SKM-1 treated with dmso at 0.1 percent for 144 hours (cell line): ENCODE results near the gene ARHGEF1.

ENCODE experiments used
- DNase-seq: peaks from one replicate; lab custom pipeline; 2025; ENCODE audit not compliant: unreplicated experiment; lab: John Stamatoyannopoulos, UW

Gene ARHGEF1

GRCh38 chr19:41917676-41918075 is 34.7 kb downstream of the ARHGEF1 start:
- no peak for DNase-seq

DNA sequence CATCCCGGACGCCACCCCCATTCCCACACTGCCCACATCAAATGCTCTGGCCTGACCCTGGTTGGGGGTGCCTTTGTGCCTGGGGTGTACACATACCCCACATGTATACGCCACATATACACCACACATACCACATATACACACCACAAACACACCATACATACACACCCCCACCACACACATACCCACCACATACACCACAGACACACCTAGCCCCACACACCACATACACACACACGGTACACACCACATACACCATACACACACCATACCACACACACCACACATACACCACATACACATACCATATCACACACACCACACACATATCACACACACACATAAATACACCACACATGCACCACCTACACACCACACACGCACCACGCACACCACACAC is 35.1 kb downstream of the ARHGEF1 start:
- no peak for DNase-seq

DNA sequence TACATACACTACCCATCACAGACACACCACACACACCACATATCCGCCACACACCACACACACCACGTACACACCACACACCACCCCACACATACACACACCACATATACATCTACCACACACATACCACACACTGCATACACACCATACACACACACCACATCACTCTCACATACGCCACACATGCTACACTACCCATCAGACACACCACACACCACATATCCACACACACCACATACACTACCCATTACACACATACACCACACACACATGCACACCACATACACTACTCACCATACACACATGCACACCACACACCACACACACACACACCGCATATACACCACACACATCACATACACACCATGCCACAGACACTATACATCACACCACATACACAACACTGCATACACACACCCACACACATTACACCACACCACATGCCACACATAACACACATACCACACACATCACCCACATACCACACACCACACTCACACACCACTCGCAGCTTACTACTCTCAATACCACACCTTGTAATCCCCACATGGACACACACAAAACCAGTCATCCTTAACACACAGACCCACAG is 35.8 kb downstream of the ARHGEF1 start:
- DNase-seq = no peak

DNA sequence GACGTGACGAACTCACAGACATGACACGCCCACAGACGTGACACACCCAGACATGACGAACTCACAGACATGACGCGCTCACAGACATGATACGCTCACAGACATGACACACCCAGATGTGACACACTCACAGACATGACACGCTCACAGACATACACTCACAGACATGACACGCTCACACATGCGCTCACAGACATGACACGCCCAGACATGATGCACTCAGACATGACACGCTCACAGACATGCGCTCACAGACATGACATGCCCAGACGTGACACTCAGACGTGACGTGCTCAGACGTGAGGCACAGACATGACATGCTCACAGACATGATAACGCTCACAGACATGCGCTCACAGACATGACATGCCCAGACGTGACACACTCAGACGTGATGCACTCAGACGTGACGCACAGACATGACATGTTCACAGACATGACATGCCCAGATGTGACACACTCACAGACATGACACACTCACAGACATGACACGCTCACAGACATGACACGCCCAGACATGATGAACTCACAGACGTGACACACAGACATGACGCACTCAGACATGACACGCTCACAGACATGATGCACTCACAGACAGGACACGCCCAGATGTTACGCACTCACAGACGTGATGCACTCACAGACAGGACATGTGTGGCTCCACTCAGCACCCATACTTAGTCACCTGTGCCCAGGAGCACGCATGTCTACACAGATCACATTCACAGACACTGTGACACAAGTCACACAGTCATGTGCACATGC is 37.1 kb downstream of the ARHGEF1 start:
- no peak for DNase-seq

- no peak for DNase-seq
Observed at GRCh38 chr19:41920882-41921576, 38.0 kb downstream of the ARHGEF1 start.

GRCh38 chr19:41921577-41922576 is 38.9 kb downstream of the ARHGEF1 start:
- no peak for DNase-seq

- no peak for DNase-seq
Observed at GRCh38 chr19:41922585-41922984, 39.6 kb downstream of the ARHGEF1 start.

- DNase-seq = no peak
Observed at GRCh38 chr19:41923045-41923788, 40.2 kb downstream of the ARHGEF1 start.

GRCh38 chr19:41924151-41925145 is 41.5 kb downstream of the ARHGEF1 start:
- no peak for DNase-seq

DNA sequence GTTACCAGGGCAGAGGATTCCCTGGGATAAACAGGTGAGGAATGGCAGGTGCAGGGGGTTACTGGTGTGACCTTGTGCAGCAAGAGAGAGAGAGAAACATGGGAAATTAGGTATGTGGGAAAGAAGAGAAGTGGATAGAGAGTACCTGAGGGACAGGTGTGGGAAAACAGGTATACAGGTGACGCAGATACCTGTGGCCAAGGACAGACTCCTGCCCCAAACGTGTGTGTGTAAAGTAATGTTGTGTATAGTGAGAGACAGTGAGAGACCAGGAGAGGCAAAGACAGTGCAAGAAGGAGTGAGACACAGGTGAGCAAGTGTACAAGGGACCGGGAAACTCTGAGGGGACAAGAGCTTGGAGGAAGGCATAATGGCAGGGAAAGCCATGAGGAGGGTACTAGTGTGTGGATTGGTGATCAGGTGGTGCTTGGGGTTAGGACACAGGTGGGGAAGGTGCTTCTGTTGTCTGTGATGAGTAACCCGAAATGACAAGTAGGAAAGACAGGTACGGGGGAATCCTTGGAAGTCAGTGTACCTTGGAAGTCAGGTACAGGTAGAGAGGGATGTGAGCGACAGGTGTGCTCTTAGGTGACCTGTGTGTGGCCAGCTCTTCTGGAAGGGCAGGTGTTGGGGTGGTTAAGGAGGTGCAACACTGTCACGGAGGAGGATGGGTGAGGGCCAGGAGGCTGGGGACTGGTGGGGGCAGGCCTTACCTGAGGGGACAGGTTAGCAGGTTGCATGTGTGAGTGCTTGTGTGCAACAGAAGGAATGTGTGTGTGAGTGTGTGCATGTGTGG is 42.4 kb downstream of the ARHGEF1 start:
- DNase-seq = no peak

DNA sequence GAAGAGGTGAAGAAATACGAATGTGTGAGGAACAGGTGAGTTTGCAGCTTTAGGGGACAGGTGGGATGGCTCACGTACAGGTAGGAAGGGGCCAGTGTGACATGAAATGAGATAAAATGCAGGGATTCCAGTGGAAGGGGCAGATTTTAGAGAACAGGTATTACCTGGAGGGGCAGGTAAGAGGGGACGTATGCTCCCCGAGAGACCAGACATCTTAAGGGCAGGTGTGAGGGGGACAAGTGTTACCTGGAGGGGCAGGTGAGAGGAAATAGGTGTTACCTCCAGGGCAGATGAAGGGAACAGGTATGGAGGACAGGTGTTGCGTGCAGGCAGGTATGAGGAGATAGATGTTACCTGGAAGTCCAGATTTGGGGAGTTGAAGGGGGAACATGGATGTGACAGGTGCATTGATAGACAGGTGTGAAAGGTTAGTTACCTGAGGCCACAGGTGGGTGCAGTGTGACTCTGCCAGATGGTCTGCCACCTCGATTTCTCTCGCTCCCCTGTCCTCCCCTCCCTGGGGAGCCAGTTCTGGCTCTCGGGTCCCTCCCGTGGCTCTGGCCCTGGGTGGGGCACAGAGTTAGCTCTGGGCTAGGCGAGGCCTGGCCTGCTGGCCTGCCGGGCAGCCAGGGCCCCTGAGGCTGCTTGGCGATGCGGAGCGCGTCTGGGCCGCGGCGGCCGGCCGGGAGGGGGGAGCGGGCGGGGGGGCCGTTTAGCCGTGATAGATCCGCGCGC is 43.2 kb downstream of the ARHGEF1 start:
- no peak for DNase-seq

- no peak for DNase-seq
Observed at GRCh38 chr19:41926763-41927496, 43.9 kb downstream of the ARHGEF1 start.

- no peak for DNase-seq
Observed at GRCh38 chr19:41927497-41928192, 44.7 kb downstream of the ARHGEF1 start.

GRCh38 chr19:41928221-41928683 is 45.3 kb downstream of the ARHGEF1 start, which contains the start of gene ERFL:
Gene ERFL (minus strand): TSS chr19:41928449. CDS start chr19:41912919, 15,530 bp downstream.
- peak; percentile 52 for DNase-seq

GRCh38 chr19:41928754-41929535 is 46.0 kb downstream of the ARHGEF1 start:
- DNase-seq = peak; percentile 28
